Measurements from ENCODE around the gene ASCC3.

ASCC3 gene

DNA sequence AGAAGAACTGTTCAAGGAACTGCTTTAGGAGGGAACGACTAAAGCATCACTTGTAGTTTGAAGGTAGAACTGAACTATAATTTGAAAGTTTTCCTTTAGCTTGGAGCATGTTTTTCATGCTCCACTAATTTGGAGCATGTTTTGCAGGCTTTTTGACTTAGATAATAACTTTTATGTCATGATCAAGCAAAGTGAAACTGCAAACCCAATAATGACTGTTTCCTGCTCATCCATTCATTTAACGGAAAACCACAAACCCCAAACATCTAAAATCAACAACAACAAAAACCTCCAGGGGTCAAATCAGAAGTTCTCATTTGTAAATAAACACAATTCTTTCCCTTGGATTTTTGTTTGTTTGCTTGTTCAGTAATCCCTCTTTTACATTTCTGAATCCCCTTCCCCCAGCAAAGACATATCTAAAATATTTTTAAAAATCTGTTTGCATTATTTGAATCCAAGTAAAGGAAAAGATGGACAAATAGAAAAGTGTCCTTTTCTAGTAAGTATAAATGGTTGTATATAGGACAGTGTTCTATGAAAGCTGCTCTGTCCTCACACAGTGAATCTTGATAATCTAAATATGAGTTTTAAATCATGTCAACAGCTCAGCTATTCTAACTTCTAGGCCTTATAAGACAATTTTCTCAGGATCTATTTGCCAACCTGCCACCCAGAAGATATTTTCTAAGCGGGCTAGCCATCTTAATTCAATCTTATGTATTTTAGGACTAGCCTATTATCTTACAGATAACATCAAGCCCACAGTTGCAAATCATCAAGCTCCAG lies 419.0 kb downstream of the ASCC3 start:
- no peak for DNase-seq

DNA sequence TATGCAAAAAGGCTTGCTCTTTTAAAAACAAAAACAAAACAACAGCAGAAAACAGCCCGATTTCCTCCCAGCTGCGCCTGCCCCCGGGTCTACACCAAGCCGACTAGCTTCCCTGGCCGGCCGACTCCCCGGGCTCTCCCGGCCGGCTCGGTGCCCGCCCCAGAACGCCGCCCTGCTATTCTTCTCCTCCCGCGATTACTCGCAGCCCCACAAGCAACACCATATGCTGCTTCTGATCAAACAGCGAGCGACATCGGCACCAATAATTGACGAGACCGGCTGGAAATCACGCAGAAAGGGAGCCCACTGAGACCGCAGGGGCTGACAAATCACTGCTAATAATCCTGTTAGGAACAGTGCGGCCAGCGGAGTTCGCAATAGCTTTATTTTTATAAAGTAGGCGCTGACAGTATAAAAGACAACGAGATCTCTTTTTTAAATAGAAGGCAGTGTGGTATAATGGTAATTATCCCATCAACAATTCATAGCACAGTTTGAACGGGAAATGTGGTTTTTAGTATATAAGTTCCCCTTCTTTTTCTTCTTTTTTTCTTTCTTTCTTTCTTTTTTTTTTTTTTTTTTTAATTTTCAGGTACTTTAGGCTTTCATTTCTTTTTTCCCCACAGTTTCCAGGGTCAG lies 419.7 kb downstream of the ASCC3 start:
- no peak for DNase-seq

DNA sequence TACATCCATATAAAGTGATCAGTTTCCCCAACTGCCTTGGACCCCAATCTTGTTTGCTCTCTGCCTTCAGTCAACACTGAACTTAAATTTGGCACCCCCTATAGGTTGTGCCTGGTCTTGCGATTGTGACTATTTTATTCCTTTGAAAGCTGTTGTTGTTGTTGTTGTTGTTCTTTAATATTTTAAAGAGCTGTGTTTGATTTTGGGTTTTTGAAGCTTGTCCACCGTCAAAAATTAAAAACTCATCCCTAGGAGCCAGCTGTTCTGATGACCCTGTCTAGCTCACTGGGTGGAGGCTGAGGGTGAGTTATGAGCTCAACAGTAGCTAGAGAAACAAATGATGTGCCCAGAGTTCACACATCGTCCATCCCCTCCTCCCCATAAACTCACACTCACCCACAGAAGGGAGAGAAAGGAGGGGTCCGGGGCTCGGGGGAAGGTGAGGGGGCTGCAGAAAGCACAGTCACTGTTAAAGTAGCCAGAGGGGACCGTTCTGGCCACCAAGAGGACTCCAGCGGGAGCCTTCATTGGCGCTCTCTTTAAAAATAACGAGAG lies 420.4 kb downstream of the ASCC3 start:
- no peak for DNase-seq

DNA sequence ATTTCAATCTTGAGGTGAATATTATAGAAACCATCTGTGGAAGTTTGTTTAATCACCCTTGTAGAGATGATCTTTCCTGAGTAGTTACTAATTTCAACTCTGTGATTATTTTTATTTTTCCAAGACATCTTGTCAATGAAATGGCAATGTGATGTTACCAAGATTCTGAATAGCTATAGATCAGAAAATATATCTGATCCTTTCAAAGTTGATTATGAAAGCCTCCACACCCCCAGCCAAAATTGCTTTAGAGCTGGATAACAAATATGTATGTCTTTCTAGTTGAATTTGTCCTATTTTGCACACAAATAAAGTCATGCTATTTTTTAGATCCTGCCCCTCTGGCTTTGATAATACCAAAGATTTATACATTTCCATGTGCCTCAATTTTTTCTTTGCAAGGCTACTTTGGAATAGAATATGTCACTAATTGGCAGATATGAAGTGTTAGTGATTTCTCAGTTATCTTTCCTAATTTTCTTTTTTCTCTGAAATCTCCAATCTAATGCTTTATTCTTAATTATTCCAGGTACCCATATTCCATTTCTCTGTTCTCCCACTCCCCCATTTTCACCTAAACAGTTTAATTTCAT lies 421.4 kb downstream of the ASCC3 start:
- no peak for DNase-seq

DNA sequence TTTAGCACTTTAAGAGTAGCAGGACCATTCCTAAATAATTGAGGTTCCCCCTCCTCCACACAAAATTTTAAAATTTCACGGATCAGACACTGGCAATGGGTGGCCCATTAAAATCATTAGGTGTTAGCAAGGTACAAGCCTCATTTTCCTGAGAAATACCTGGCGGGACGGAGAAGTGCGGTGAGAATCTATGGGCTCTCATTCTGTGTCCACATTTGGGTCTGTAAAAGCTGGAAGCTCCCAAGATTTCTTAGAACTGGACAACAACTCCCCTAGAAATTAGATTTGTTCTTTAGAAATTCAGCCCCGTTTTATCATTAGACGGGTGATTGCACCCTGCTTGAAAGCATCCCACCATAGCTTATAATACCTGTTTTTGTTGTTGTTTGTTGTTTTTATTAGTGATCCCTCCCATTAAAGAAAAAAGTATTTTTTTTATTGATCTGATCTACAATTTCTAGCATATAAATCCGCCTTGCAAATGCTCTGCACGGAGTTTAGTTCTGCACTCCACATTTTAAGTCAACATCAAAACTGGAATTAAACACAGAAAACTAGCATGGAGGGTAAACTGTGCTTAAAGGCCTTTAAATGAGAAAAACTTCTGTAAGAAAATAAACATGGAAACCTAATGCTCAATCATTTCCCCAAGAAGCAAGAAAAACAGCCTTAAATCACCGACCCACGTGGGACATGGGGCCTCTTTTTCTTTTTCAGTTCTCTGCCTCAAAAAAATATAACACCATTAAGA lies 422.1 kb downstream of the ASCC3 start:
- no peak for DNase-seq
